GM21786 (cell line): ENCODE measurements around the gene BRICD5.

Source experiments
- ATAC-seq: cut with Tn5 transposase; IDR thresholded peaks from one replicate; pipeline ENCODE4 v1.9.1; 2021; ENCODE audit not compliant: unreplicated experiment

The BRICD5 gene

DNA sequence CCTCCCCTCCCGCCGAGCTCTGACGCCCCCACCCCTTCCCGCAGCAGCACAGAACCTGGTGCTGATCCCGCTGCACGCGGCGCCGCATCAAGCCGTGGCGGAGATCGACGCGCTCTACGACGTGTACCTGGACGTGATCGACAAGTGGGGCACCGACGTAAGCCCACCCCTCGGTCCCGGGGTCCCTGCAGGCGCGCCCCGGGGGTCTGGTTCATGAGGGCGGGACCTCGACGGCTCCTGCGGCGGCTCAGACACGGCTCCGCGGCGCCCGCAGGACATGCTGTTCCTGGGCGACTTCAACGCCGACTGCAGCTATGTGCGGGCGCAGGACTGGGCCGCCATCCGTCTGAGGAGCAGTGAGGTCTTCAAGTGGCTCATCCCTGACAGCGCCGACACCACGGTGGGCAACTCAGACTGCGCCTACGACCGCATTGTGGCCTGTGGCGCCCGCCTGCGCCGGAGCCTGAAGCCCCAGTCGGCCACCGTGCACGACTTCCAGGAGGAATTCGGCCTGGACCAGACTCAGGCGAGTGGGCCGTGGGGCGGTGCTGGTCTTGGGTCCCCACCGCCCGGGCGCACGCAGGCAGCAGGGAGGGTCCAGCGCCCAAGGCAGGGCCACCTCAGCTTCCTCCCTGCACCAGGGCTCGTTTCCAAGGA is 27.0 kb upstream of the BRICD5 start:
- ATAC-seq = no peak

DNA sequence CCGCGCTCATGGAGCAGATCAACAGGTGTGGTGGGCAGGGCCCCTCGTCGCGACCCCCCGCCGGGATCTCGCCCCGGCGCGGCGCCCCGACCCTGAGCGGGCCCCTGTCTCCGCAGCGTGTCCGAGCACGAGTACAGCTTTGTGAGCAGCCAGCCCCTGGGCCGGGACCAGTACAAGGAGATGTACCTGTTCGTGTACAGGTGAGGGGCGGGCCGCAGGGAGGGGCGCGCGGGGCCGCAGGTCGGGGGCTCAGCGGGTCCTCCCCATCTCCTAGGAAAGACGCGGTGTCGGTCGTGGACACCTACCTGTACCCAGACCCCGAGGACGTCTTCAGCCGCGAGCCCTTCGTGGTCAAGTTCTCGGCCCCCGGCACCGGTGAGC is 26.4 kb upstream of the BRICD5 start:
- ATAC-seq = no peak

- no peak for ATAC-seq
Observed at GRCh38 chr16:2236337-2237101, 25.9 kb upstream of the BRICD5 start, which contains the start of gene DNASE1L2. TSS of gene DNASE1L2 (plus strand) at chr16:2236444. CDS start at chr16:2236817, 373 bp downstream.

DNA sequence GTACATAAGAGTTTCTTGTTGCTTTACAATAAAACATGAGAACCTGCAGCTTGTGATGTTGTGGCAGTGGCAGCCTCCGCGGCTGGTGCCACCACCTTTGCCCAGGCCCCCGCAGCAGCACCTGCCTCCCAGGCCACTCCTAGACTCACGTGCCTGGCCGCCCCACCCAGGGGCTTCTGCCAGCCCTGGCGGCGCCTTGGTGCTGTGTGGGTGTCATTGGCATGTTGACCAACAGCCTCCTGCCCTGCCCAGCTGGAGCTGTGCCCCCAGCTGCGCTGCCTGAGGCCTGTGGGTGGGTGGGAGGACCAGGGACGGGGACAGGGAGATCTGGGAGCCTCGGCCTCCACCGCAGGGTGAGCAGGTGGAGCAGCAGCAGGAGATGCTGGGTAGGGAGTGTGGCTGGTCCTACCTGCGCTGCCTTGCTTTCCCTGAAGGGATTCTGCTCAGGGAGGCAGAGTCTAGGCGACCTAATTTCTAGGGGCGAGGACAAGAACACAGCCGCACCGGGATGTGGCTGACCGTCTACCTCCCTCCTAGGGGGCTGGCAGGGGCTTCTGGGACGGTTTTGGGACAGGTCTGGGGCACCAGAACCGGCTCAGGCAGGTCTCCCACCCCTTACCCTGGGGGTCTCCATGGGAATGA is 25.2 kb upstream of the BRICD5 start:
- ATAC-seq = no peak

- ATAC-seq = no peak
Observed at GRCh38 chr16:2235234-2235651, 24.6 kb upstream of the BRICD5 start.

DNA sequence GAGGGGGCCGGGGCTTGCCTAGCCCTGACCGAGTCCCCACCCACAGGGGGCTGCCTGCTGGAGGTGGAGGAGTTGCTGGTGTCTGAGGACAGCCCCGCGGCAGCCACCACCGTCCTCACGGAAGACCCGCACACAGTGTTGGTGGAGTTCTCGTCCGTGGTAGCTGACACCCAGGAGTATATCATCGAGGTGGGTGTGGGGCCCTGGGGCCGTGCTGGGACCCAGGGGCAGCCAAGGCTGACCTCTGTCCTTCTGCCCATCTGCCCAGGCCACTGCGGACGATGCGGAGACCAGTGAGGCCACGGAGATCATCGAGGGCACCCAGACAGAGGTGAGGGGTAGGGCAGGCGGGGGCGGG is 24.1 kb upstream of the BRICD5 start:
- ATAC-seq = no peak

DNA sequence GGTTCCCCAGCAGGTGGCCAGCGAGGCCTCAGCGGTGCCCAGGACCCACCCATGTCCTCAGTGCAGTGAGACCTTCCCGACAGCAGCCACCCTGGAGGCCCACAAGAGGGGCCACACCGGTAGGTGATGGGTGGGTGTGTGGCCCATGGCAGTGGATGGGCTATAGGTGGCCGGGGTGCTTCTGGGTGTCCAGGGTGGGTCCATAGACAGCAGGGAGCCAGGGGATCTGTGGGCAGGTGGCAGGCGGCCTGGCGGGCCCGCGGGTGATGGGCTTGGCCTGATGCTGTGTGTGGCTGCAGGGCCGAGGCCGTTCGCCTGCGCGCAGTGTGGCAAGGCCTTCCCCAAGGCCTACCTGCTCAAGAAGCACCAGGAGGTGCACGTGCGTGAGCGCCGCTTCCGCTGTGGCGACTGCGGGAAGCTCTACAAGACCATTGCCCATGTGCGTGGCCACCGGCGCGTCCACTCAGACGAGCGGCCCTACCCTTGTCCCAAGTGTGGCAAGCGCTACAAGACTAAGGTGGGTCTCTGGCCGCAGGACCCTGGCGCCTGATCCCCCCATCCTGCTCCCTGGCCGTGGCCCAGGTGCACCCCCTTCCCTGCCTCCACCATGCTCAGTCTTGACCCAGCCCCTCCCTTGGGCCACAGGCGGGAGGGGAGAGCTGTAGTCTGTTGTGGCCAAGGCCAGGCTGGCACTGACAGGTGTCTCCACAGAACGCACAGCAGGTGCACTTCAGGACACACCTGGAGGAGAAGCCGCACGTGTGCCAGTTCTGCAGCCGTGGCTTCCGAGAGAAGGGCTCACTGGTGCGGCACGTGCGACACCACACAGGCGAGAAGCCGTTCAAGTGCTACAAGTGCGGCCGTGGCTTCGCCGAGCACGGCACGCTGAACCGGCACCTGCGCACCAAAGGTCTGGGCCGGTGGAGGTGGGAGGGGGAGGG is 23.5 kb upstream of the BRICD5 start:
- no peak for ATAC-seq

- ATAC-seq = no peak
Observed at GRCh38 chr16:2233046-2233775, 22.5 kb upstream of the BRICD5 start.

DNA sequence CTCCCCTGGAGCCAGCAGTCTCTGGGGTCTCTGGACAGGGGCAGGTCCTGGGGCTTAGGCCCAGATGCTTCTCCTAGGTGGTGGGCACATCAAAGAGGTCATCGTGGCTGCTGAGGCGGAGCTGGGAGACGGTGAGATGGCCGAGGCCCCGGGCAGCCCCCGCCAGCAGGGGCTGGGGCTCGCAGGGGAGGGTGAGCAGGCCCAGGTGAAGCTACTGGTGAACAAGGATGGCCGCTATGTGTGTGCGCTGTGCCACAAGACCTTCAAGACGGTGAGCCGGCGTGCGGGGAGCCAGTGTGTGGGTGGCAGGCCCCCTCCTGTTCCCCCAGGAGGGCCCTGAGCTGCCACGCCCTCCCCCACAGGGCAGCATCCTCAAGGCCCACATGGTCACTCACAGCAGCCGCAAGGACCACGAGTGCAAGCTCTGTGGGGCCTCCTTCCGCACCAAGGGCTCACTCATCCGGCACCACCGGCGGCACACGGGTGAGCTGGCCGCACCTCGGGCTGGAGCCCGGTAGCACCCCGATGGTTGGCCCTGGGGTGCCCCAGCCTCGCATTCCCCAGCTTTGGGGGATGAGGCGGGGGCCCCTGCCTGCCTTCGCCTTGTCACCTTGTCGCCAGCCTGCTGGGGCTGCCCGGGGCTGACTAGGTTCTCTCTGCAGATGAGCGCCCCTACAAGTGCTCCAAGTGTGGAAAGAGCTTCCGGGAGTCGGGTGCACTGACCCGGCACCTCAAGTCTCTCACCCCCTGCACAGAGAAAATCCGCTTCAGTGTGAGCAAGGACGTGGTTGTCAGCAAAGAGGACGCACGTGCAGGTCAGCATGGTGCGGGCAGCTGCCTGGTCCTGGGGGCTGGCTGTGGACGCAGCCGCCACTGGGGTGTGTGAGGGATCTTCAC is 21.7 kb upstream of the BRICD5 start:
- ATAC-seq = no peak

DNA sequence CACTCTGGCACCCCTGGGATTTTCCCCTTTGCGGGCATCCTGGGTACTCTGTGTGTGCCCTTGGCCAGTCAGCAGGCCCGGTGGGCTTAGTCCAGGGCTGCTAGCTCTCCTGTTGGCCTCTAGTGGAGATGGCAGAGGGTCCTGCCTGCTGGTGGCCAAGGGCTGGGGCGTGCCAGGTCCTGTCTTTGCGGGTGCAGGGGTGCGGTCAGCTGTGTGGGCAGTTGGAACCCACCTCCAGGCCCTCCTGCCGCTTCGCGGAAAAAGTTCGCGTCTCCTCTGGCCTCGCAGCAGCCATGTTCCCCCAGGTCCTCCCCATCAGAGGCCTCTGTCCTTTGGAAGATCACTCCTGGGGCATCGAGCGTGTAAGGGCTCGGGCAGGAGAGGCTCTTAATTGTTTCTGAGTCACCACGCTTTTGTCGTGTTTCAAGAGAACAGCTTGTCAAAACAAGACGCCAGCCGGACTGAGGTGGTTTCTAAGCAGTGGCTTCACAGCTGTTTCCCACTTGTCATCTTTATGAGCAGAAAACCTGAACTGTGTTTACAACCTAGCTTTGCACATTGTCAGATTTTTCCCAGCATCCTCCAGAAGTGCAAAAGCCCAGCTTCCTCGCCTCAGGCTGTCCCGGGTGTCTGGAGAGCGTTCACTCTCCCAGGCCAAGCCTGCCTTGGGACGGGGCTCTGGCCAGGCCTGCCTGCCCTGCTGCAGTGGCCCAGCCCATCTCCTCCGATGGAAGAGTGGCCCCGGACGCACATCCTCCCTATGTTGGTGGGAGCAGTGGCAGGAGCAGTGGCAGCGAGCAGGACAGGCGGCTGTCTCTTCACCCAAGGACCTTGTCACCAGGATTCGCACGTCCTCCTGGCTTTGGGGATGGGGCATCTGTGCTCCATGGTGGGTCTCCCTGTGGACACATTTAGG is 20.6 kb upstream of the BRICD5 start:
- no peak for ATAC-seq

DNA sequence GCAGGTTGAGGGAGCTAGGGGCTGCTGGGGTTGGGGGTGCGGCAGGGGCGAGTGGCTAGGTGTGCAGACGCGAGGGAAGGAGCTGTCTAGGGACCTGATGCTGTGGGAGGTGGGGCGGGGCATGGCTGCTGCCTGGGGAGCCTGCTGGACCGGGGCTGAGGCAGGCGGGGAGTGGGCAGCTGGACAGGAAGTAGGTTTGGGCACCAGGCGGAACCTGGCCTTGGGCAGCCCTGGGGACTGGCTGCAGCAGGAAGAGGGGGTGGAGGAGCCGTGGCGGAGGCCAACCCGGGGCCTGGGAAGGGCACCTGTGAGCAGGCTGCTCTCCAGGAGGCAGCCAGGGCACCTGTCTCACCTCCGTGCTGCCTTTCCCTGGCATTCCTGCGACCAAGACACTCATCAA is 19.7 kb upstream of the BRICD5 start:
- no peak for ATAC-seq

DNA sequence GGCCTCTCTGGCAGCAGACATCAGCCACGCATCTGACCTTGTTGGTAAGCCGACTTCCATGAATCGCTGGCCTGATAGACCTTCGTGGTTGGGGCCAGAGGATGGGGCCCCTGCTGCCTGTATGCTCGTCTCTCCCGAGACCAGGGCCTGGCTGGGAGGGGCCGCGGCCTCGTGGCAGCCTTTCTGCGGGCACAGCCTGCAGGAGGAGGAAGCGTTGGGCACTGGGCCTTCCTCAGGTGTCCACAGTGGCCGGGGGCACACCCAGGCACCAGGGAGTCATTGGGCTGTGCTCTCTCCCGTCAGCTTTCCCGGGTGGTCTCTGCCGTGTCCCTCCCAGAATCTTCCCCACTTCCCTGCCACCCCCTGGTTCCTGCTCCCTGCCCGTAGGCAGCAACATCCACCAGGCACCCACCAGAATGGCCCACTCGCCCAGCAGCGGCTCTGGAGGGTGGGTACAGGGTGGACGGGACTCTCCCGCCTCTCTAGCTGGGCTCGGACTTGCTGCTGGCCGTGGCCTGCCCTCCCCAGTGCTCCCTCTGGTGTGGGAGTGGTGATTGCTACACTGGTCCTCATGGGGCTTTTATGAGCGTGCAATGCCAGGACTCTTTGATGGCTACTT is 19.1 kb upstream of the BRICD5 start:
- no peak for ATAC-seq

DNA sequence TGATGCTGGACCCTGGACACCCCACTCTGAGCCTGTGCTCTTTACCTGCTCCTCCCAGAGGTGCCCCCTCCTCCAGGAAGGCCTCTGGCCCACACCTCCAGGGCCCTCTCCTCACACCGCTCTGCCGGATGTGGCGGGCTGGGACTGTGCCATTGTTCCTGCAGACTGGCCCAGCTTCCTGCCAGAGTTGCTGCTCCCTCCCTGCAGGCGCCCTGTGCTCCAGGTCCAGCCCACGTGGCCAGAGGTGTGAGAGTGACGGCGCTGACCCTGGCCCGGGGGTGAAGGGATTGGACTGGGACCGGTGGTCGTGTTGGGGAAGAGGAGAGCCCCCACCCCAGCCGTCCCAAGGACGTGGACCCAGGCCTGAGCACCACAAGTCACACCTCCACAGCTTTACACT is 18.4 kb upstream of the BRICD5 start:
- no peak for ATAC-seq

- no peak for ATAC-seq
Observed at GRCh38 chr16:2228161-2228824, 17.6 kb upstream of the BRICD5 start.

GRCh38 chr16:2226918-2227317 is 16.3 kb upstream of the BRICD5 start:
- no peak for ATAC-seq

GRCh38 chr16:2226245-2226793 is 15.7 kb upstream of the BRICD5 start:
- ATAC-seq = no peak

- ATAC-seq = peak; percentile 8
Observed at GRCh38 chr16:2223942-2224486, 13.4 kb upstream of the BRICD5 start.
